ENCODE results near the gene PGK2. TPM values are rescaled to one million over a fixed set of nuclear protein-coding genes. Genes with fewer than 3 reads are reported as not detected.

Gene PGK2
- total RNA-seq, 1 donor from 2014 or later: not detected

GRCh38 chr6:49784272-49784671 lies 2.8 kb downstream of the PGK2 start:
- H3K36me3 ChIP-seq (ENCODE audit: control insufficient read depth, insufficient read depth, low read length): no peaks in the 10 kb centered on the region
- no peak for DNase-seq (ENCODE audit: low read depth)
- H3K4me3 ChIP-seq (ENCODE audit: low read depth, low read length): no peak overlapping the region
- TF ChIP-seq, protein P1, sequence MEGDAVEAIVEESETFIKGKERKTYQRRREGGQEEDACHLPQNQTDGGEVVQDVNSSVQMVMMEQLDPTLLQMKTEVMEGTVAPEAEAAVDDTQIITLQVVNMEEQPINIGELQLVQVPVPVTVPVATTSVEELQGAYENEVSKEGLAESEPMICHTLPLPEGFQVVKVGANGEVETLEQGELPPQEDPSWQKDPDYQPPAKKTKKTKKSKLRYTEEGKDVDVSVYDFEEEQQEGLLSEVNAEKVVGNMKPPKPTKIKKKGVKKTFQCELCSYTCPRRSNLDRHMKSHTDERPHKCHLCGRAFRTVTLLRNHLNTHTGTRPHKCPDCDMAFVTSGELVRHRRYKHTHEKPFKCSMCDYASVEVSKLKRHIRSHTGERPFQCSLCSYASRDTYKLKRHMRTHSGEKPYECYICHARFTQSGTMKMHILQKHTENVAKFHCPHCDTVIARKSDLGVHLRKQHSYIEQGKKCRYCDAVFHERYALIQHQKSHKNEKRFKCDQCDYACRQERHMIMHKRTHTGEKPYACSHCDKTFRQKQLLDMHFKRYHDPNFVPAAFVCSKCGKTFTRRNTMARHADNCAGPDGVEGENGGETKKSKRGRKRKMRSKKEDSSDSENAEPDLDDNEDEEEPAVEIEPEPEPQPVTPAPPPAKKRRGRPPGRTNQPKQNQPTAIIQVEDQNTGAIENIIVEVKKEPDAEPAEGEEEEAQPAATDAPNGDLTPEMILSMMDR (IDR thresholded peaks at IDR 0.05; ENCODE audit: insufficient read depth, low read length, poor library complexity, severe bottlenecking): no peak
- H3K27me3 ChIP-seq (ENCODE audit: control insufficient read depth, insufficient read depth, low read length): no peaks in the 10 kb centered on the region

- Histone ChIP-seq H3K27me3 (ENCODE audit: control insufficient read depth, insufficient read depth, low read length) (no peaks in the 10 kb centered on the region), H3K36me3 (ENCODE audit: control insufficient read depth, insufficient read depth, low read length) (no peaks in the 10 kb centered on the region), H3K4me3 (ENCODE audit: low read depth, low read length) (no peak overlapping the region)
- TF ChIP-seq, protein P1 (IDR thresholded peaks at IDR 0.05; ENCODE audit: insufficient read depth, low read length, poor library complexity, severe bottlenecking): no peak
- DNase-seq (ENCODE audit: low read depth): no peak
Observed at GRCh38 chr6:49782725-49783124, 4.4 kb downstream of the PGK2 start.

GRCh38 chr6:49782293-49782692 lies 4.8 kb downstream of the PGK2 start:
- TF ChIP-seq, protein P1 (IDR thresholded peaks at IDR 0.05; ENCODE audit: insufficient read depth, low read length, poor library complexity, severe bottlenecking): no peak
- no peak overlapping the region for H3K4me3 ChIP-seq (ENCODE audit: low read depth, low read length)
- H3K36me3 ChIP-seq (ENCODE audit: control insufficient read depth, insufficient read depth, low read length): no peaks in the 10 kb centered on the region
- DNase-seq (ENCODE audit: low read depth): no peak
- no peaks in the 10 kb centered on the region for H3K27me3 ChIP-seq (ENCODE audit: control insufficient read depth, insufficient read depth, low read length)

DNA sequence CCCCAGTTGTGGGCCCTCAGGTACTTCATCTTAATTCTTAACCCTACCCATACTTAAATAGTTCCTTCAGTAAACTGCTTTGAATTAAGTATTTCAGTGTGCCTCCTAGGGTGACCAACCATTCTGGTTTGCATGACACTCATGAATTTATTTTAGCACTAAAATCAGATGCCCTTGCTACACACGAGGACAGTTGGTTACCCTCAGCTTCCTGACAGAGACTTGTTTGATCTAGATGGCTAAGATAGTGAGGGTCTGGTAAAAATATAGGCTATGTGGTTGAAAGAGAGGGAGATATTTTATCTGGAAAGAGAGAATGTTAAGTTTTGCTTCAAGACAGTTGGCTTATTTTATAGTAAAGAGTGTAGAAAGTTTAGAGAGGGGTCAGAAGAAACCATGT lies 10.6 kb downstream of the PGK2 start:
- H3K36me3 ChIP-seq (ENCODE audit: control insufficient read depth, insufficient read depth, low read length): no peaks in the 10 kb centered on the region
- H3K27me3 ChIP-seq (ENCODE audit: control insufficient read depth, insufficient read depth, low read length): no peaks in the 10 kb centered on the region
- no peak overlapping the region for H3K4me3 ChIP-seq (ENCODE audit: low read depth, low read length)
- TF ChIP-seq, protein P1 (IDR thresholded peaks at IDR 0.05; ENCODE audit: insufficient read depth, low read length, poor library complexity, severe bottlenecking): no peak
- DNase-seq (ENCODE audit: low read depth): no peak

DNA sequence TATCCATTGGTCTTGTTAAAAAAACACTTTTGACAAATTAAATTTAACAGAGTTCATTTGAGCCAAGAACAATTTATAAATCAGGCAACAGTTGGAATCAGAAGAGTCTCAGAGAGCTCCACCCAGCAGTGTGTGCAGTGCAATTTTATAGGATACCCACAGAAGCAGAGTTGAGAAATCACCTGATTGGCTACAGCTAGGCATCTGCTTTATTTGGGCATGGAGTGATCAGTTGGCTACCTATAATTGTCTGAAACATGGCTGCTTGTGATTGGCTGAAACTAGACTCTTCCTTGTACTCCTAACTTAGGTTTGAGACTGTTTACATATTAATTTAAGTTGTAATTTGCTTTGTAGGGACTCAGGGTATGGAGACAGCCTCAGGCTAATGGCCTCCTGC lies 12.0 kb downstream of the PGK2 start:
- Histone ChIP-seq H3K4me3 (ENCODE audit: low read depth, low read length) (no peak overlapping the region), H3K36me3 (ENCODE audit: control insufficient read depth, insufficient read depth, low read length) (no peaks in the 10 kb centered on the region), H3K27me3 (ENCODE audit: control insufficient read depth, insufficient read depth, low read length) (no peaks in the 10 kb centered on the region)
- TF ChIP-seq, protein P1 (IDR thresholded peaks at IDR 0.05; ENCODE audit: insufficient read depth, low read length, poor library complexity, severe bottlenecking): no peak
- DNase-seq (ENCODE audit: low read depth): no peak

DNA sequence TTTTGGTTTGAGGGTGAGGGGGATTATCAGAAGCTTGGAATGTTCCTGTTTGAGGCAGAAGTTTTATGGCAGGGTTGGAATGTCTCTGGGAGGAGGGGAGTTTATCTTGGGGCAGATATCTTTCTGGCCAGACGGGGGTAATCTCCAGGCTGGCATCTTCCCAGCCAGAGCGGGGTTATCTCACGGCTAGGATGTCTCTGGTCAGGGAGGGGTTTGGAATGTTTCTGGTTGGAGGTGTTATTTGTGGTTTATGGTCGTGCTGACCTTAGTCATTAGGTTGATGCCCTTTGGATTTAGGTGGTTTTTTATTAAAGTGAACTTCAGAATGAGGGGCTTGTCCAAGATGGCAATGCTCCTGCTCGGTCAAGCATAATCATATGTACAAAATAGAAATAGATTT lies 14.8 kb downstream of the PGK2 start:
- TF ChIP-seq, protein P1 (IDR thresholded peaks at IDR 0.05; ENCODE audit: insufficient read depth, low read length, poor library complexity, severe bottlenecking): no peak
- DNase-seq (ENCODE audit: low read depth): no peak
- no peaks in the 10 kb centered on the region for H3K27me3 ChIP-seq (ENCODE audit: control insufficient read depth, insufficient read depth, low read length)
- no peaks in the 10 kb centered on the region for H3K36me3 ChIP-seq (ENCODE audit: control insufficient read depth, insufficient read depth, low read length)
- H3K4me3 ChIP-seq (ENCODE audit: low read depth, low read length): no peak overlapping the region
